Skeletal muscle cell (primary cell): ENCODE data around the gene ADGRD1.

Experiments used
- DNase-seq: peaks from one replicate; pipeline ENCODE4 v3.0.0-alpha.2; 2010; ENCODE audit warnings: low read depth
- H3K4me3 ChIP-seq: 2 replicates; pipeline ENCODE4 v1.5.1; 2011; ENCODE audit warnings: low read depth, mild to moderate bottlenecking, control low read depth, low read length, moderate library complexity

ADGRD1 gene

GRCh38 chr12:131153956-131154355, 200.2 kb downstream of the ADGRD1 start:
- no peak for DNase-seq
- no peak overlapping the region for H3K4me3 ChIP-seq

GRCh38 chr12:131155131-131155530, 201.4 kb downstream of the ADGRD1 start:
- H3K4me3 ChIP-seq = no peak overlapping the region
- no peak for DNase-seq

GRCh38 chr12:131157743-131158142, 204.0 kb downstream of the ADGRD1 start:
- no peak overlapping the region for H3K4me3 ChIP-seq
- DNase-seq = no peak

GRCh38 chr12:131159660-131160059, 206.0 kb downstream of the ADGRD1 start:
- DNase-seq = no peak
- no peak overlapping the region for H3K4me3 ChIP-seq

GRCh38 chr12:131162113-131162512, 208.4 kb downstream of the ADGRD1 start:
- DNase-seq = no peak
- H3K4me3 ChIP-seq = no peak overlapping the region

GRCh38 chr12:131163189-131163738, 209.6 kb downstream of the ADGRD1 start:
- no peak overlapping the region for H3K4me3 ChIP-seq
- DNase-seq = no peak

GRCh38 chr12:131164096-131164872, 210.6 kb downstream of the ADGRD1 start:
- DNase-seq = no peak
- no peak overlapping the region for H3K4me3 ChIP-seq

GRCh38 chr12:131166717-131167116, 213.0 kb downstream of the ADGRD1 start:
- DNase-seq = no peak
- no peak overlapping the region for H3K4me3 ChIP-seq

- H3K4me3 ChIP-seq = no peak overlapping the region
- DNase-seq = no peak
These were observed 213.6 kb downstream of the ADGRD1 start for GRCh38 chr12:131167334-131167733.

- H3K4me3 ChIP-seq = no peak overlapping the region
- no peak for DNase-seq
These were observed 217.3 kb downstream of the ADGRD1 start for GRCh38 chr12:131171029-131171428.

GRCh38 chr12:131174901-131175300, 221.2 kb downstream of the ADGRD1 start:
- DNase-seq = no peak
- no peak overlapping the region for H3K4me3 ChIP-seq

- no peak overlapping the region for H3K4me3 ChIP-seq
These were observed 222.6 kb downstream of the ADGRD1 start for GRCh38 chr12:131176266-131176665.

GRCh38 chr12:131176926-131177325, 223.2 kb downstream of the ADGRD1 start:
- no peak for DNase-seq
- no peak overlapping the region for H3K4me3 ChIP-seq

More at GRCh38 chr12:131176266-131176665, 222.6 kb downstream of the ADGRD1 start:
- no peak for DNase-seq

- H3K4me3 ChIP-seq = no peak overlapping the region
- no peak for DNase-seq
These were observed 223.9 kb downstream of the ADGRD1 start for GRCh38 chr12:131177599-131177998.

- DNase-seq = no peak
- H3K4me3 ChIP-seq = no peak overlapping the region
These were observed 233.9 kb downstream of the ADGRD1 start for GRCh38 chr12:131187602-131188001.

GRCh38 chr12:131188131-131189050, 234.7 kb downstream of the ADGRD1 start:
- H3K4me3 ChIP-seq = no peak overlapping the region

GRCh38 chr12:131189781-131190180, 236.1 kb downstream of the ADGRD1 start:
- no peak overlapping the region for H3K4me3 ChIP-seq
- no peak for DNase-seq

More at GRCh38 chr12:131188131-131189050, 234.7 kb downstream of the ADGRD1 start:
- no peak for DNase-seq

- H3K4me3 ChIP-seq = no peak overlapping the region
- DNase-seq = no peak
These were observed 237.3 kb downstream of the ADGRD1 start for GRCh38 chr12:131190965-131191364.
